HEK293 (cell line): ENCODE data around the gene ADM.
A peak's percentile ranks its signal among the peaks of the same experiment; 100 is the strongest.

Source experiments
- CTCF ChIA-PET: fragments of 350-600 bp; formaldehyde crosslinking; extraction: SDS; loops from one replicate; lab custom pipeline; 2021; ENCODE audit warnings: antibody characterized with exemption; lab: Yijun Ruan, JAX
- POLR2A ChIA-PET: fragments of 300-600 bp; formaldehyde crosslinking; extraction: SDS; loops from one replicate; lab custom pipeline; 2020; ENCODE audit warnings: antibody characterized with exemption, inconsistent platforms; lab: Yijun Ruan, JAX
- H3K27ac ChIP-seq: fragments of 200-500 bp; sonication (Bioruptor generic); 2 replicates; pipeline ENCODE4 v1.5.1; 2014; ENCODE audit warnings: low read depth, low read length, control low read depth, inconsistent platforms; ENCODE audit errors: extremely low read depth
- H3K36me3 ChIP-seq, 2 experiments: fragments of 200-500 bp in 1 of 2; sonication (Bioruptor generic) in 1 of 2; 1 replicate in 1 of 2; 2 replicates in 1 of 2; pipeline ENCODE4 v1.5.1; 2014 to 2017; ENCODE audit warnings: inconsistent platforms in 2 of 2, low read length in 2 of 2; ENCODE audit not compliant: control insufficient read depth in 2 of 2, insufficient read depth in 1 of 2
- H3K4me1 ChIP-seq: fragments of 200-500 bp; sonication (Bioruptor generic); 2 replicates; pipeline ENCODE4 v1.5.1; 2014; ENCODE audit warnings: mild to moderate bottlenecking, low read length, inconsistent platforms; ENCODE audit not compliant: control insufficient read depth, insufficient read depth
- H3K4me3 ChIP-seq: 2 replicates; pipeline ENCODE4 v1.5.1; 2011; ENCODE audit warnings: low read depth, mild to moderate bottlenecking, control low read depth, low read length, moderate library complexity
- H3K9me3 ChIP-seq: fragments of 200-500 bp; sonication (Bioruptor generic); 2 replicates; pipeline ENCODE4 v1.5.1; 2014; ENCODE audit warnings: low read depth, low read length, inconsistent platforms; ENCODE audit not compliant: control insufficient read depth, insufficient read depth
- GFI1B ChIP-seq: fragments of 450-650 bp; formaldehyde crosslinking; IDR thresholded peaks from 2 replicates; pipeline ENCODE4 v1.5.1; 2016; ENCODE audit warnings: missing biosample characterization, missing genetic modification characterization
- GLIS1 ChIP-seq: fragments of 450-650 bp; formaldehyde crosslinking; IDR thresholded peaks from 2 replicates; pipeline ENCODE4 v1.5.1; 2016; ENCODE audit warnings: missing biosample characterization, missing genetic modification characterization
- KLF1 ChIP-seq: fragments of 450-650 bp; formaldehyde crosslinking; IDR thresholded peaks from 2 replicates; pipeline ENCODE4 v1.5.1; 2016; ENCODE audit warnings: missing biosample characterization, missing genetic modification characterization
- OVOL3 ChIP-seq: fragments of 450-650 bp; formaldehyde crosslinking; IDR thresholded peaks from 2 replicates; pipeline ENCODE4 v1.5.1; 2016; ENCODE audit warnings: missing biosample characterization, missing genetic modification characterization
- SCRT2 ChIP-seq: fragments of 450-650 bp; formaldehyde crosslinking; IDR thresholded peaks from 2 replicates; pipeline ENCODE4 v1.5.1; 2016; ENCODE audit warnings: missing biosample characterization, missing genetic modification characterization
- SP2 ChIP-seq: fragments of 450-650 bp; formaldehyde crosslinking; IDR thresholded peaks from 2 replicates; pipeline ENCODE4 v1.5.1; 2016; ENCODE audit warnings: missing biosample characterization, missing genetic modification characterization
- SP3 ChIP-seq: fragments of 450-650 bp; formaldehyde crosslinking; IDR thresholded peaks from 2 replicates; pipeline ENCODE4 v1.5.1; 2016; ENCODE audit warnings: missing biosample characterization, missing genetic modification characterization
- ZBTB20 ChIP-seq: fragments of 450-650 bp; formaldehyde crosslinking; IDR thresholded peaks from 2 replicates; pipeline ENCODE4 v1.5.1; 2016; ENCODE audit warnings: missing biosample characterization, missing genetic modification characterization
- ZIC2 ChIP-seq: fragments of 450-650 bp; formaldehyde crosslinking; IDR thresholded peaks from 2 replicates; pipeline ENCODE4 v1.5.1; 2016; ENCODE audit warnings: missing biosample characterization, missing genetic modification characterization
- ZNF112 ChIP-seq: fragments of 450-650 bp; formaldehyde crosslinking; IDR thresholded peaks from 2 replicates; pipeline ENCODE4 v1.5.0; 2017; ENCODE audit warnings: missing biosample characterization, missing genetic modification characterization
- ZNF138 ChIP-seq: fragments of 450-650 bp; formaldehyde crosslinking; IDR thresholded peaks from 2 replicates; pipeline ENCODE4 v1.5.1; 2016; ENCODE audit warnings: missing biosample characterization, missing genetic modification characterization, borderline replicate concordance
- ZNF140 ChIP-seq: fragments of 450-650 bp; formaldehyde crosslinking; IDR thresholded peaks from 2 replicates; pipeline ENCODE4 v1.5.1; 2016; ENCODE audit warnings: missing biosample characterization, missing genetic modification characterization
- ZNF16 ChIP-seq: fragments of 450-650 bp; formaldehyde crosslinking; IDR thresholded peaks from 2 replicates; pipeline ENCODE4 v1.5.1; 2016; ENCODE audit warnings: low read depth, missing biosample characterization, missing genetic modification characterization
- ZNF169 ChIP-seq: fragments of 450-650 bp; formaldehyde crosslinking; IDR thresholded peaks from 2 replicates; pipeline ENCODE4 v1.5.1; 2016; ENCODE audit warnings: missing biosample characterization, missing genetic modification characterization
- ZNF174 ChIP-seq: fragments of 450-650 bp; formaldehyde crosslinking; IDR thresholded peaks from 2 replicates; pipeline ENCODE4 v1.5.0; 2017; ENCODE audit warnings: missing biosample characterization, mild to moderate bottlenecking, missing genetic modification characterization
- ZNF292 ChIP-seq: fragments of 450-650 bp; formaldehyde crosslinking; IDR thresholded peaks from 2 replicates; pipeline ENCODE4 v1.5.1; 2016; ENCODE audit warnings: low read depth, missing biosample characterization, missing genetic modification characterization, borderline replicate concordance
- ZNF341 ChIP-seq: fragments of 450-650 bp; formaldehyde crosslinking; IDR thresholded peaks from 2 replicates; pipeline ENCODE4; 2016; ENCODE audit warnings: low read depth, missing biosample characterization, missing genetic modification characterization
- ZNF37A ChIP-seq: fragments of 450-650 bp; IDR thresholded peaks from 2 replicates; pipeline ENCODE4 v1.5.1; 2018; ENCODE audit warnings: missing biosample characterization, missing genetic modification characterization
- ZNF423 ChIP-seq: fragments of 450-650 bp; formaldehyde crosslinking; IDR thresholded peaks from 2 replicates; pipeline ENCODE4 v1.5.1; 2016; ENCODE audit warnings: missing biosample characterization, missing genetic modification characterization
- ZNF473 ChIP-seq: fragments of 450-650 bp; formaldehyde crosslinking; IDR thresholded peaks from 2 replicates; pipeline ENCODE4 v1.5.1; 2017; ENCODE audit warnings: missing biosample characterization, missing genetic modification characterization
- ZNF561 ChIP-seq: fragments of 450-650 bp; IDR thresholded peaks from 2 replicates; pipeline ENCODE4 v1.5.1; 2018; ENCODE audit warnings: missing biosample characterization, missing genetic modification characterization, borderline replicate concordance
- ZNF623 ChIP-seq: fragments of 450-650 bp; formaldehyde crosslinking; IDR thresholded peaks from 2 replicates; pipeline ENCODE4 v1.5.1; 2016; ENCODE audit warnings: missing biosample characterization, missing genetic modification characterization
- ZNF658 ChIP-seq: fragments of 450-650 bp; formaldehyde crosslinking; IDR thresholded peaks from 2 replicates; pipeline ENCODE4; 2016; ENCODE audit warnings: missing biosample characterization, missing genetic modification characterization
- ZSCAN23 ChIP-seq: fragments of 450-650 bp; formaldehyde crosslinking; IDR thresholded peaks from 2 replicates; pipeline ENCODE4 v1.5.1; 2016; ENCODE audit warnings: missing biosample characterization, missing genetic modification characterization
- ZXDB ChIP-seq: fragments of 450-650 bp; formaldehyde crosslinking; IDR thresholded peaks from 2 replicates; pipeline ENCODE4 v1.5.1; 2016; ENCODE audit warnings: missing biosample characterization, missing genetic modification characterization
- TF ChIP-seq, protein P1 (sequence below): fragments of 450-650 bp; formaldehyde crosslinking; IDR thresholded peaks from 2 replicates; pipeline ENCODE4 v1.5.1; 2017; ENCODE audit warnings: missing biosample characterization, missing genetic modification characterization
- TF ChIP-seq, protein P2 (sequence below): fragments of 450-650 bp; formaldehyde crosslinking; IDR thresholded peaks from 2 replicates; pipeline ENCODE4 v1.5.1; 2016; ENCODE audit warnings: missing biosample characterization, missing genetic modification characterization
- TF ChIP-seq, protein P3 (sequence below): fragments of 450-650 bp; formaldehyde crosslinking; IDR thresholded peaks from 2 replicates; pipeline ENCODE4 v1.5.1; 2017; ENCODE audit warnings: missing biosample characterization, missing genetic modification characterization
- TF ChIP-seq, protein P4 (sequence below): fragments of 450-650 bp; formaldehyde crosslinking; IDR thresholded peaks from 2 replicates; pipeline ENCODE4 v1.5.1; 2017; ENCODE audit warnings: missing biosample characterization, mild to moderate bottlenecking, missing genetic modification characterization, moderate library complexity
- TF ChIP-seq, protein P5 (sequence below): sonication (generic); formaldehyde crosslinking; IDR thresholded peaks from 2 replicates; pipeline ENCODE4 v1.8.1; 2022; ENCODE audit warnings: mild to moderate bottlenecking, moderate library complexity, missing genetic modification reagents

ADM gene

DNA sequence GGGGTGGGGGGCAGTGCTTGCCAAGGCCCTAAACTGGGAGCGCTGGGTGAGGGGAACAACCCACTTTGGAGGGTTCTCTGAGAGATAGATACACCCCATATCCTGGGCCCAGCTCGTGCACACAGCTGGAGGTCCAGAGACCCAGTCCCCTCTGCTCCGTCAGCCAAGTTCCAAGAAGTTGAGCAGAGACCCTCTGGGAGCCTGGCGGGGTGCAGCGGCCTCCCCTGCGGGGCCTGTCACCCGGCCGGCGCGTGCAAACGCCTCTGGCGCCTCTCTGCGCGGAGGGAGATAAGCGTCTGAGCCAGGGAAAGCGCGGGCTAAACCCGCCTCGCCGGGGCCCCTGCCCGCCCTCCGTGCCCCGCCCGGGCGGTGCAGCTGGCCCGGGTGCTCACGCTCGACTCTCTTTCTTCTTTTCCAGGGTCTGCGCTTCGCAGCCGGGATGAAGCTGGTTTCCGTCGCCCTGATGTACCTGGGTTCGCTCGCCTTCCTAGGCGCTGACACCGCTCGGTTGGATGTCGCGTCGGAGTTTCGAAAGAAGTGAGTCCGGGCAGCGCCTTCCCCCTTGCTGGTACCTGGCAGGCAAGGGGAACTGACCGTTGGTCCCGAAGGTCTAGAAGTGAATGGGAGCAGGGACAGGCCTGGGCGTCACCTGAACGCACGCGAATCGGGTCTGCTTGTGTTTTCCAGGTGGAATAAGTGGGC lies 540 bp downstream of the ADM start:
- H3K9me3 ChIP-seq, result no peaks in the 10 kb centered on the region
- peaks cover 0 to 16% of the 10 kb centered on the region in 2 experiments; a peak in 1 of 3 replicates for H3K36me3 ChIP-seq
- ChIA-PET POLR2A (interaction anchor here (0.6 to 3.7 kb wide), 59 partner anchors 7 to 1920 kb away, joined by 3 to 41 read pairs (median 4); partner anchors contain the start of genes CTR9, EIF4G2, RNF141 and WEE1), CTCF (interaction anchor here (0.6 to 6.8 kb wide), 10 partner anchors 13 to 550 kb away, joined by 3 to 68 read pairs (median 4); no protein-coding TSS in a partner anchor)
- H3K27ac ChIP-seq, result peak overlapping the region; percentile 86
- H3K4me1 ChIP-seq, result no peaks in the 10 kb centered on the region
- H3K4me3 ChIP-seq, result peak overlapping the region; percentile 48
- no peak for TF ChIP-seq SCRT2
- peak; percentile 45; the same call in 1 of the 2 replicates for TF ChIP-seq GLIS1 (tag by site-specific recombination)
- TF ChIP-seq, protein P1, sequence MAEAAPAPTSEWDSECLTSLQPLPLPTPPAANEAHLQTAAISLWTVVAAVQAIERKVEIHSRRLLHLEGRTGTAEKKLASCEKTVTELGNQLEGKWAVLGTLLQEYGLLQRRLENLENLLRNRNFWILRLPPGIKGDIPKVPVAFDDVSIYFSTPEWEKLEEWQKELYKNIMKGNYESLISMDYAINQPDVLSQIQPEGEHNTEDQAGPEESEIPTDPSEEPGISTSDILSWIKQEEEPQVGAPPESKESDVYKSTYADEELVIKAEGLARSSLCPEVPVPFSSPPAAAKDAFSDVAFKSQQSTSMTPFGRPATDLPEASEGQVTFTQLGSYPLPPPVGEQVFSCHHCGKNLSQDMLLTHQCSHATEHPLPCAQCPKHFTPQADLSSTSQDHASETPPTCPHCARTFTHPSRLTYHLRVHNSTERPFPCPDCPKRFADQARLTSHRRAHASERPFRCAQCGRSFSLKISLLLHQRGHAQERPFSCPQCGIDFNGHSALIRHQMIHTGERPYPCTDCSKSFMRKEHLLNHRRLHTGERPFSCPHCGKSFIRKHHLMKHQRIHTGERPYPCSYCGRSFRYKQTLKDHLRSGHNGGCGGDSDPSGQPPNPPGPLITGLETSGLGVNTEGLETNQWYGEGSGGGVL (tag by site-specific recombination), result no peak
- TF ChIP-seq, protein P2, sequence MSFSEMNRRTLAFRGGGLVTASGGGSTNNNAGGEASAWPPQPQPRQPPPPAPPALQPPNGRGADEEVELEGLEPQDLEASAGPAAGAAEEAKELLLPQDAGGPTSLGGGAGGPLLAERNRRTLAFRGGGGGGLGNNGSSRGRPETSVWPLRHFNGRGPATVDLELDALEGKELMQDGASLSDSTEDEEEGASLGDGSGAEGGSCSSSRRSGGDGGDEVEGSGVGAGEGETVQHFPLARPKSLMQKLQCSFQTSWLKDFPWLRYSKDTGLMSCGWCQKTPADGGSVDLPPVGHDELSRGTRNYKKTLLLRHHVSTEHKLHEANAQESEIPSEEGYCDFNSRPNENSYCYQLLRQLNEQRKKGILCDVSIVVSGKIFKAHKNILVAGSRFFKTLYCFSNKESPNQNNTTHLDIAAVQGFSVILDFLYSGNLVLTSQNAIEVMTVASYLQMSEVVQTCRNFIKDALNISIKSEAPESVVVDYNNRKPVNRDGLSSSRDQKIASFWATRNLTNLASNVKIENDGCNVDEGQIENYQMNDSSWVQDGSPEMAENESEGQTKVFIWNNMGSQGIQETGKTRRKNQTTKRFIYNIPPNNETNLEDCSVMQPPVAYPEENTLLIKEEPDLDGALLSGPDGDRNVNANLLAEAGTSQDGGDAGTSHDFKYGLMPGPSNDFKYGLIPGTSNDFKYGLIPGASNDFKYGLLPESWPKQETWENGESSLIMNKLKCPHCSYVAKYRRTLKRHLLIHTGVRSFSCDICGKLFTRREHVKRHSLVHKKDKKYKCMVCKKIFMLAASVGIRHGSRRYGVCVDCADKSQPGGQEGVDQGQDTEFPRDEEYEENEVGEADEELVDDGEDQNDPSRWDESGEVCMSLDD (tag by site-specific recombination), result peak; percentile 25; the same call in 1 of the 2 replicates
- TF ChIP-seq ZNF169 (tag by site-specific recombination), result no peak
- TF ChIP-seq, protein P3, sequence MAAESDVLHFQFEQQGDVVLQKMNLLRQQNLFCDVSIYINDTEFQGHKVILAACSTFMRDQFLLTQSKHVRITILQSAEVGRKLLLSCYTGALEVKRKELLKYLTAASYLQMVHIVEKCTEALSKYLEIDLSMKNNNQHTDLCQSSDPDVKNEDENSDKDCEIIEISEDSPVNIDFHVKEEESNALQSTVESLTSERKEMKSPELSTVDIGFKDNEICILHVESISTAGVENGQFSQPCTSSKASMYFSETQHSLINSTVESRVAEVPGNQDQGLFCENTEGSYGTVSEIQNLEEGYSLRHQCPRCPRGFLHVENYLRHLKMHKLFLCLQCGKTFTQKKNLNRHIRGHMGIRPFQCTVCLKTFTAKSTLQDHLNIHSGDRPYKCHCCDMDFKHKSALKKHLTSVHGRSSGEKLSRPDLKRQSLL, result 0 out of 2 replicates have a peak, but pooled peaks have one; percentile 3
- 0 out of 2 replicates have a peak, but pooled peaks have one; percentile 27 for TF ChIP-seq ZNF423 (tag by site-specific recombination)
- TF ChIP-seq SP3, result 0 out of 2 replicates have a peak, but pooled peaks have one; percentile 5
- TF ChIP-seq ZNF37A (tag by site-specific recombination), result no peak
- TF ChIP-seq ZSCAN23 (tag by site-specific recombination), result 0 out of 2 replicates have a peak, but pooled peaks have one; percentile 30
- TF ChIP-seq ZNF561 (tag by site-specific recombination), result 0 out of 2 replicates have a peak, but pooled peaks have one; percentile 28
- no peak for TF ChIP-seq ZNF292 (tag by site-specific recombination)
- TF ChIP-seq GFI1B (tag by site-specific recombination), result no peak
- TF ChIP-seq ZNF623 (tag by site-specific recombination), result no peak; the same call in 1 of the 2 replicates
- peak; percentile 86 for TF ChIP-seq ZIC2 (tag by site-specific recombination)
- no peak; the same call in 1 of the 2 replicates for TF ChIP-seq ZNF341 (tag by site-specific recombination)
- TF ChIP-seq, protein P4, sequence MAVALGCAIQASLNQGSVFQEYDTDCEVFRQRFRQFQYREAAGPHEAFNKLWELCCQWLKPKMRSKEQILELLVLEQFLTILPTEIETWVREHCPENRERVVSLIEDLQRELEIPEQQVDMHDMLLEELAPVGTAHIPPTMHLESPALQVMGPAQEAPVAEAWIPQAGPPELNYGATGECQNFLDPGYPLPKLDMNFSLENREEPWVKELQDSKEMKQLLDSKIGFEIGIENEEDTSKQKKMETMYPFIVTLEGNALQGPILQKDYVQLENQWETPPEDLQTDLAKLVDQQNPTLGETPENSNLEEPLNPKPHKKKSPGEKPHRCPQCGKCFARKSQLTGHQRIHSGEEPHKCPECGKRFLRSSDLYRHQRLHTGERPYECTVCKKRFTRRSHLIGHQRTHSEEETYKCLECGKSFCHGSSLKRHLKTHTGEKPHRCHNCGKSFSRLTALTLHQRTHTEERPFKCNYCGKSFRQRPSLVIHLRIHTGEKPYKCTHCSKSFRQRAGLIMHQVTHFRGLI (tag by site-specific recombination), result no peak
- no peak; the same call in 1 of the 2 replicates for TF ChIP-seq ZXDB (tag by site-specific recombination)
- TF ChIP-seq, protein P5, sequence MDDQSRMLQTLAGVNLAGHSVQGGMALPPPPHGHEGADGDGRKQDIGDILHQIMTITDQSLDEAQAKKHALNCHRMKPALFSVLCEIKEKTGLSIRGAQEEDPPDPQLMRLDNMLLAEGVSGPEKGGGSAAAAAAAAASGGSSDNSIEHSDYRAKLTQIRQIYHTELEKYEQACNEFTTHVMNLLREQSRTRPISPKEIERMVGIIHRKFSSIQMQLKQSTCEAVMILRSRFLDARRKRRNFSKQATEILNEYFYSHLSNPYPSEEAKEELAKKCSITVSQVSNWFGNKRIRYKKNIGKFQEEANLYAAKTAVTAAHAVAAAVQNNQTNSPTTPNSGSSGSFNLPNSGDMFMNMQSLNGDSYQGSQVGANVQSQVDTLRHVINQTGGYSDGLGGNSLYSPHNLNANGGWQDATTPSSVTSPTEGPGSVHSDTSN, result 0 out of 2 replicates have a peak, but pooled peaks have one; percentile 35
- no peak for TF ChIP-seq ZNF174 (tag by site-specific recombination)
- TF ChIP-seq KLF1, result peak; percentile 28; the same call in 1 of the 2 replicates
- peak; percentile 89 for TF ChIP-seq ZBTB20 (tag by site-specific recombination)
- no peak for TF ChIP-seq ZNF112 (tag by site-specific recombination)
- peak; percentile 41 for TF ChIP-seq SP2
- TF ChIP-seq ZNF140 (tag by site-specific recombination), result no peak
- TF ChIP-seq ZNF473 (tag by site-specific recombination), result no peak
- no peak for TF ChIP-seq OVOL3 (tag by site-specific recombination)
- no peak for TF ChIP-seq ZNF16 (tag by site-specific recombination)
- TF ChIP-seq ZNF138 (tag by site-specific recombination), result no peak
- TF ChIP-seq ZNF658, result no peak
